ENCODE results near the gene PKMYT1. TPM values are rescaled to one million over a fixed set of nuclear protein-coding genes. Genes with fewer than 3 reads are reported as not detected.

The PKMYT1 gene
- total RNA-seq, 4 donors from 2014 or later, result 1.6 to 1.7 TPM; not detected in 2

DNA sequence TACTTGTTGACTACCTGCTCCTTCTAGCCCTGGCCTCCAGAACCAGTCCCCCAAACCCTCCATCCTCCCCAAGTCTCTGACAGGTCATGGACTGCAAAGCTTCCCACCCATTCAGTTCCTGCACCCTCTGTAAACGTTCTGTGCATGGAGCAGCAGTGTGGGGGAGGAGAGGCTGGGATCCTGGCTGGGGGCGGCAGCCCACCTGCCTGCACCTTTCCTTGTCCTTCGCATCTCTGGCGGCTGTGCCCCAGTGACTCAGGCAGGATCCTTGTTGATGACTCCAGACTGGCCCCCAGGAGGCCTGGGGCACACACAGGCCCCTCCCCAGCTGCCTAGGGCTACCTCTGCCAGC, 1.6 kb upstream of the PKMYT1 start:
- no CpG with 5 or more reads among the region's 4 CpGs for WGBS, 2 donors (ENCODE audit: low coverage in 1 of 2)
- Histone ChIP-seq H3K4me1 (peaks cover 0 to 46% (median 8%) of the 10 kb centered on the region in 3 donors), H3K9me3 (no peaks in the 10 kb centered on the region), H3K36me3 (no peaks in the 10 kb centered on the region), H3K4me3 (no peak overlapping the region), H3K27me3 (peaks cover 35% of the 10 kb centered on the region), H3K27ac (no peak overlapping the region)
- no peak for TF ChIP-seq POLR2AphosphoS5 (IDR thresholded peaks at IDR 0.05)
- no peak for TF ChIP-seq CTCF (IDR thresholded peaks at IDR 0.05)
- TF ChIP-seq EP300 (IDR thresholded peaks at IDR 0.05), result no peak
- TF ChIP-seq POLR2A (IDR thresholded peaks at IDR 0.05), result no peak
- no peak for ATAC-seq

GRCh38 chr16:2981177-2981898, 1.1 kb upstream of the PKMYT1 start:
- Histone ChIP-seq H3K36me3 (no peaks in the 10 kb centered on the region), H3K4me1 (peaks cover 0 to 46% (median 8%) of the 10 kb centered on the region in 3 donors), H3K4me3 (peak overlapping the region in 1 of 2 donors; percentile 82), H3K27ac (peak overlapping the region in 2 of 4 donors; percentile 91 to 92), H3K9me3 (no peaks in the 10 kb centered on the region), H3K27me3 (peaks cover 38% of the 10 kb centered on the region)
- TF ChIP-seq POLR2AphosphoS5 (IDR thresholded peaks at IDR 0.05), result no peak
- no peak for TF ChIP-seq POLR2A (IDR thresholded peaks at IDR 0.05)
- no peak for TF ChIP-seq CTCF (IDR thresholded peaks at IDR 0.05)
- no peak for TF ChIP-seq EP300 (IDR thresholded peaks at IDR 0.05)
- no peak for ATAC-seq
- WGBS, 2 donors (ENCODE audit: low coverage in 1 of 2), result 42 to 56% methylated on average over 10 to 18 of the region's 33 CpGs

DNA sequence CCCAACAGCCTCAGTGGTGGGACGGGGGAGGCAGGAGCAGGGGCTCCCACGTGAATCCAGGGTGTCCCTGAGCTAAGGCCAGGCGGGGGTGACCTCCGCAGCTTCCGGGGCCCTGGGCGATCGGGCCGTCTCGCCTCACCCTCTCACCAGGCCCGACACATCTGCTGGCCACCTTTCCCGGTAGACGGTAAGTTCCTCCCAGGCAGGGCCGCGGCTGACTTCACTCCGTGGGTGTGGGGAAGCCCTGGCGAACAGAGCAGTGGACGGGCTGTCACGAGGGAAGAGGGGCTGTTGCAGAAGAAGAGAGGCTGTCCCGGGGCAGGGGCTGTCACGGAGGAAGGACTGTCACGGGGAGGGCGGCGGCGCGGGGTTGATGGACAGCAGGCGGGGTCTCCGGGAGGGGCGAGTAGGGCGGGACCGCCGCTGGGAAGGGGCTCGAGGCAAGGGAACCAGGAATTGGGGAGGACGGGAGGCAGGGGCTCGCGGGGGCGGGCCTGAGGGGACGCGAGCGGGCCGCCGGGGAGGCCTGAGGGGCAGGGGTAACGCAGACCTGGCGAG, 498 bp downstream of the PKMYT1 start:
- peaks cover 43% of the 10 kb centered on the region for H3K27me3 ChIP-seq
- H3K9me3 ChIP-seq, result no peaks in the 10 kb centered on the region
- peak overlapping the region; percentile 63 to 82 for H3K4me3 ChIP-seq
- TF ChIP-seq POLR2AphosphoS5 (IDR thresholded peaks at IDR 0.05), result no peak
- TF ChIP-seq EP300 (IDR thresholded peaks at IDR 0.05), result no peak
- TF ChIP-seq POLR2A (IDR thresholded peaks at IDR 0.05), result no peak
- TF ChIP-seq CTCF (IDR thresholded peaks at IDR 0.05), result no peak
- H3K4me1 ChIP-seq, result peaks cover 0 to 34% (median 8%) of the 10 kb centered on the region in 3 donors
- 20% methylated on average over 5 of the region's 43 CpGs; no CpG with 5 or more reads in 1 of the 2 donors for WGBS, 2 donors (ENCODE audit: low coverage in 1 of 2)
- H3K36me3 ChIP-seq, result no peaks in the 10 kb centered on the region
- no peak for ATAC-seq
- peak overlapping the region in 1 of 4 donors; percentile 92 for H3K27ac ChIP-seq

- TF ChIP-seq POLR2A (IDR thresholded peaks at IDR 0.05) (no peak), EP300 (IDR thresholded peaks at IDR 0.05) (no peak), CTCF (IDR thresholded peaks at IDR 0.05) (no peak), POLR2AphosphoS5 (IDR thresholded peaks at IDR 0.05) (no peak)
- Histone ChIP-seq H3K36me3 (no peaks in the 10 kb centered on the region), H3K4me3 (no peak overlapping the region), H3K9me3 (no peaks in the 10 kb centered on the region), H3K4me1 (peaks cover 0 to 21% (median 5%) of the 10 kb centered on the region in 3 donors), H3K27me3 (peaks cover 43% of the 10 kb centered on the region), H3K27ac (no peak overlapping the region)
- ATAC-seq, result no peak
- WGBS, 2 donors (ENCODE audit: low coverage in 1 of 2), result 94% methylated on average over 3 of the region's 6 CpGs; no CpG with 5 or more reads in 1 of the 2 donors
Measured at GRCh38 chr16:2977440-2977839, 2.8 kb downstream of the PKMYT1 start.

DNA sequence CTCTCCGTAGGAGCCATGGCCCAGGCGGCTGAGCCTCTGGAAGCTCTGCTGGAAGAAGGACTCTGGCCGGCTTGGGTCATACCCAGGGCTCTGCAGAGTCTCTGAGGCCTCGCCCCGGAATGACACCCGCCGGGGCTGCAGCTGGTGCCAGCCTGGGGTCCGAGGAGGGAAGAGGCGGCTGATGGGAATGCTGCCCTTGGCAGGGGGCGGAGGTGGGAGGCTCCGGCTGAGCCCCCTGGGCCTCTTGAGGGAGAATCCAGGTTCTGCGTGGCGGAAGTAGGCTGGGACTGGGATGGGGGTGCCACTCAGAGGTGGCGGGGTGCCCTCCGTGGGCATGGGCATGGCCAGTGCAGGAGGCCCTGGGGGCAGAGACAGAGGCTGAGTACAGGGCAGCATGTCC, 3.6 kb downstream of the PKMYT1 start:
- H3K27ac ChIP-seq, result no peak overlapping the region
- 80% methylated on average over 1 of the region's 15 CpGs; no CpG with 5 or more reads in 1 of the 2 donors for WGBS, 2 donors (ENCODE audit: low coverage in 1 of 2)
- no peak overlapping the region for H3K4me3 ChIP-seq
- no peaks in the 10 kb centered on the region for H3K36me3 ChIP-seq
- peaks cover 44% of the 10 kb centered on the region for H3K27me3 ChIP-seq
- TF ChIP-seq POLR2AphosphoS5 (IDR thresholded peaks at IDR 0.05), result no peak
- no peak for TF ChIP-seq EP300 (IDR thresholded peaks at IDR 0.05)
- TF ChIP-seq CTCF (IDR thresholded peaks at IDR 0.05), result no peak
- no peak for TF ChIP-seq POLR2A (IDR thresholded peaks at IDR 0.05)
- peaks cover 0 to 21% (median 5%) of the 10 kb centered on the region in 3 donors for H3K4me1 ChIP-seq
- H3K9me3 ChIP-seq, result no peaks in the 10 kb centered on the region
- no peak for ATAC-seq

Measured in gastroesophageal sphincter (tissue), 4 donors.